Pancreas (tissue), 10 donors: ENCODE measurements around the gene NRXN2. TPM values are rescaled to one million over a fixed set of nuclear protein-coding genes. Genes with fewer than 3 reads are reported as not detected.

Source experiments
- ATAC-seq, 4 donors: fragments of 200-7000 bp; cut with Tn5 transposase; one replicate each; pipeline versions ENCODE4 v1.8.0 to v1.9.1; 2020; ENCODE audit warnings: mild to moderate bottlenecking in 4 of 4, moderate library complexity in 4 of 4
- DNase-seq, 6 donors: peaks; one replicate each; pipeline ENCODE4 v3.0.0-alpha.2; 2020
- FAIRE-seq: peaks from 2 replicates; lab custom pipeline; 2012; peaks lifted over from hg19 to GRCh38; lab: Jason Lieb, UNC
- H3K27ac ChIP-seq, 4 donors: fragments of 200-600 bp; sonication (generic); 1 replicate in 3 of 4; 2 replicates in 1 of 4; pipeline versions ENCODE4 v1.5.0 to v1.8.0; 2020
- H3K27me3 ChIP-seq, 4 donors: fragments of 200-600 bp; one replicate each; pipeline ENCODE4 v1.8.0; 2021
- H3K36me3 ChIP-seq, 3 donors: fragments of 200-600 bp; sonication (generic) in 1 of 3; one replicate each; pipeline versions ENCODE4 v1.5.0 to v1.8.0; 2020 to 2021
- H3K4me1 ChIP-seq, 3 donors: fragments of 200-600 bp; one replicate each; pipeline ENCODE4 v1.8.0; 2021
- H3K4me3 ChIP-seq, 4 donors: fragments of 200-600 bp; sonication (generic) in 2 of 4; one replicate each; pipeline versions ENCODE4 v1.5.0 to v1.8.0; 2020 to 2021
- H3K9me3 ChIP-seq, 4 donors: fragments of 200-600 bp; one replicate each; pipeline ENCODE4 v1.8.0; 2021
- WGBS, 2 donors: extraction: QIAGEN DNeasy Blood & Tissue Kit; methylation state at CpG; one replicate each; pipeline ENCODE4 v1.1.7; 2013; 5-methylcytosine and 5-hydroxymethylcytosine counted together
- intact Hi-C, 3 donors: fragments of 100-400 bp; cut with DNase I; formaldehyde crosslinking; loops; one replicate each; pipeline versions ENCODE4 v1.11.1 to v1.14.2; 2022
- polyA plus RNA-seq, 2 donors: library from polyadenylated mRNA; stranded (reverse); fragments of 200-250 nt; gene quantifications; one replicate each; pipeline ENCODE4 v1.2.3, GENCODE V29; 2013
- total RNA-seq, 6 donors: library from RNA; stranded (reverse); fragmentation: NEBNext Ultra II Directional in 4 of 6; extraction: Animal tissue kit (Norgen Biotek cat#: 25700) in 4 of 6; gene quantifications; one replicate each; pipeline versions ENCODE4 v1.2.1 to v1.2.4, GENCODE V29; 2021 to 2023
- TF ChIP-seq, protein P1 (sequence below), 4 donors: fragments of 200-600 bp; sonication (generic) in 3 of 4; IDR thresholded peaks; one replicate each; pipeline versions ENCODE4 v1.5.0 to v1.8.0; 2021; ENCODE audit warnings: antibody characterized with exemption in 4 of 4
- donor health status: healthy with polysubstance abuse.
- donor health status: DM: no; HTN: no; CAD: no; lungs with moderate emphysema.
- donor health status: DM: no; HTN: no; CAD: no.
- donor health status: control.
- donor health status: control.
- donor health status: Bipolar disorder and iron deficiency.
- donor health status: DM: yes; HTN: yes; CAD: no.
- donor health status: DM: no; HTN: no; CAD: no.
- donor health status: DM: no; HTN: no; CAD: no.
- donor health status: DM: yes; HTN: yes; CAD: no.

NRXN2 gene
- total and polyA plus RNA-seq, 8 donors: 0.69 to 10.8 (median 2.1) TPM

DNA sequence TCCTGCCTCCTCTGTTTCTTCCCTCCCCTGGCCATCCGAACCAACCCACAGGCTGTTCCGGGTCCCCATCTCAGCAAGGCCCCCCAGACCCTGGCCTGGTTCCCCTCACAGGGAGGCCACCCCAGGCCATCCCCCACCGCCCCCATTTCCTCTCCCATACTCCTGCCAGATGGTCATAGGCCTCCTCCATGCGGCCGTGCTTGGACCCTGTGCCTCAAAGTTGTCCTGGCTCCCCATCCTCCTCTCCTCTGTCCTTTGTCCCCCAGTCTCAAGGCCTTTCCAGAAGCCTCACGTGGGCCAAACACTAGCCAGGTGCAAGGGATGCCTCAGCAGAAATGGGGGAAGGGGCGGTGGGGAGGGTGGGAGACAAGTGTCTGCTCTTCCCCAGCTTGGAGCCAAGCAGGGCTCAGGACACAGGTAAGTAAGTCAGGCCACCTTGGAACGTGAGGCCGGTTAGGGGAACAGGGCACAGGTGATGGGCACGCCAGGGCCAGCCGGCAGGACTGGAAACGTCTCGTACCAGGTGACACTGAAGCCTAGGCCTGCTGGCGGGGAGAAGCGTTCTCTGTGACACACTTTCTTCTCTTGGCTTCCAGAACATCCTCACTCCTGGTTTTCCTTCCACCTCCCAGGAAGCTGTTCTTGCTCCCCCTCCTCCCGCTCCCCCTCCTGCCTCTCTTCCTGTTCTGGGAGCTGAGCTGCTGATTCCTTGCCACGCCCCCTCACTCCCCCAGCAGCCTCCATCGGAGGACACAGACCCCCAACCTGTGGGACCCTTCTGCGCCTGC lies 163.5 kb downstream of the NRXN2 start:
- Histone ChIP-seq H3K4me3 (no peak overlapping the region), H3K4me1 (peaks cover 0 to 14% (median 7%) of the 10 kb centered on the region in 3 donors), H3K36me3 (no peaks in the 10 kb centered on the region), H3K27me3 (no peaks in the 10 kb centered on the region), H3K9me3 (no peaks in the 10 kb centered on the region), H3K27ac (no peak overlapping the region)
- TF ChIP-seq, protein P1, sequence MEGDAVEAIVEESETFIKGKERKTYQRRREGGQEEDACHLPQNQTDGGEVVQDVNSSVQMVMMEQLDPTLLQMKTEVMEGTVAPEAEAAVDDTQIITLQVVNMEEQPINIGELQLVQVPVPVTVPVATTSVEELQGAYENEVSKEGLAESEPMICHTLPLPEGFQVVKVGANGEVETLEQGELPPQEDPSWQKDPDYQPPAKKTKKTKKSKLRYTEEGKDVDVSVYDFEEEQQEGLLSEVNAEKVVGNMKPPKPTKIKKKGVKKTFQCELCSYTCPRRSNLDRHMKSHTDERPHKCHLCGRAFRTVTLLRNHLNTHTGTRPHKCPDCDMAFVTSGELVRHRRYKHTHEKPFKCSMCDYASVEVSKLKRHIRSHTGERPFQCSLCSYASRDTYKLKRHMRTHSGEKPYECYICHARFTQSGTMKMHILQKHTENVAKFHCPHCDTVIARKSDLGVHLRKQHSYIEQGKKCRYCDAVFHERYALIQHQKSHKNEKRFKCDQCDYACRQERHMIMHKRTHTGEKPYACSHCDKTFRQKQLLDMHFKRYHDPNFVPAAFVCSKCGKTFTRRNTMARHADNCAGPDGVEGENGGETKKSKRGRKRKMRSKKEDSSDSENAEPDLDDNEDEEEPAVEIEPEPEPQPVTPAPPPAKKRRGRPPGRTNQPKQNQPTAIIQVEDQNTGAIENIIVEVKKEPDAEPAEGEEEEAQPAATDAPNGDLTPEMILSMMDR (IDR thresholded peaks at IDR 0.05): no peak
- DNase-seq (peak in 1 of 6 donors; percentile 34), FAIRE-seq (no peak), ATAC-seq (no peak)
- WGBS, 2 donors: 78 to 79% methylated on average over 19 of the region's 19 CpGs
- intact Hi-C loops: no loop called here

DNA sequence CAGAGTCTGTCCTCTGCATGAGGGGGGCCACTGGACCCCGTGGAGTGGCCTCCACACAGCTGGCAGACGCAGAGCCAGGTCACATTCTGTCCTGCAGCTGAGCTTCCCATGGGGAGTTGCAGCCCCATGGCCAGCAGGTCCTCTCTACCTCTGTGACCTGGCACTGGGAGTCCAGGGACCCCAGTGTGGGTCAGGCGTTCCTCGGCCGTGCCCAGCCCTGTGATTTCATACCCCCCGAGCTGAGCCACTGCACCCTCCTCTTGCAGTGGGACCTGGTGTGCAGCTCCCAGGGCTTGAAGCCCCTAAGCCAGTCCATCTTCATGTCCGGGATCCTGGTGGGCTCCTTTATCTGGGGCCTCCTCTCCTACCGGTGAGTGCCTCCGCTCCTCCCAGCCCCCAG lies 164.1 kb downstream of the NRXN2 start:
- DNase-seq: peak in 2 of 6 donors; percentile 42 to 51
- Histone ChIP-seq H3K27me3 (no peaks in the 10 kb centered on the region), H3K27ac (no peak overlapping the region), H3K36me3 (no peaks in the 10 kb centered on the region), H3K4me1 (peaks cover 5 to 21% (median 7%) of the 10 kb centered on the region in 3 donors), H3K9me3 (no peaks in the 10 kb centered on the region), H3K4me3 (no peak overlapping the region)
- 81 to 89% methylated on average over 9 of the region's 9 CpGs for WGBS, 2 donors
- ATAC-seq: no peak
- TF ChIP-seq, protein P1 (IDR thresholded peaks at IDR 0.05): no peak
- no peak for FAIRE-seq
- intact Hi-C loops: no loop called here

DNA sequence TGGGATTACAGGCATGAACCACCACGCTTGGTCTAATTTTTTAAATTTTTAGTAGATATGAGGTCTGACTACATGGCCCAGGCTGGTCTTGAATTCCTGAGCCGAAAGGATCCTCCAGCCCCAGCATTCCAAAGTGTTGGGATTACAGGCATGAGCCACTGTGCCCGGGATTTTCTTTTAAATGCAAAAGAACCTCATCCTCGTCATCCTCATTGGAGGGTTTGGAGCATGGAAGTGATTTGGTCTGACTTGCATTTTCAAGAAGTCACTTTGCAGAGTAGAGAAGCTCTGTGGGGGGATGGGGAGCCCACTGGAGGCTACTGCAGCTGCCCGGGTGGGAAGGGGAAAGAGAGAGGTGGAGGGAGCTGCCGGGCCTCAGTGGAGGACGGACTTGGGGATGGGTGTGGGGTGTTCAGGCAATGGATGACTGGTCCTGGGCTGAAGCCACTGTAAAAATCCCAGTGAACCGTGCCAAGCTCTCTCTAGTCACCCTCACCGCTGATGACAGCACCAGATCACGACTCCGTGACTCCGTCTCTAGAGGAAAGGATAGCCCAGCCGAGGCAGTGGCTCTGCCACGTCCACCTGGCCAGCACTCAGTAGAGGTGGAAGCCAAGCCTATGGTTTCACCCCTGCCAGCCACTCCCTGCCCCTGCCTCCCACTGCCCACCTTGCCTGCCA lies 164.8 kb downstream of the NRXN2 start:
- no peak overlapping the region for H3K4me3 ChIP-seq
- TF ChIP-seq, protein P1 (IDR thresholded peaks at IDR 0.05): no peak
- no peak overlapping the region for H3K27ac ChIP-seq
- no peaks in the 10 kb centered on the region for H3K27me3 ChIP-seq
- ATAC-seq (no peak), DNase-seq (peak in 1 of 6 donors; percentile 30), FAIRE-seq (no peak)
- H3K4me1 ChIP-seq: peaks cover 7 to 22% (median 8%) of the 10 kb centered on the region in 3 donors
- intact Hi-C loops: no loop called here
- no peaks in the 10 kb centered on the region for H3K9me3 ChIP-seq
- 86 to 88% methylated on average over 14 of the region's 14 CpGs for WGBS, 2 donors
- no peaks in the 10 kb centered on the region for H3K36me3 ChIP-seq

DNA sequence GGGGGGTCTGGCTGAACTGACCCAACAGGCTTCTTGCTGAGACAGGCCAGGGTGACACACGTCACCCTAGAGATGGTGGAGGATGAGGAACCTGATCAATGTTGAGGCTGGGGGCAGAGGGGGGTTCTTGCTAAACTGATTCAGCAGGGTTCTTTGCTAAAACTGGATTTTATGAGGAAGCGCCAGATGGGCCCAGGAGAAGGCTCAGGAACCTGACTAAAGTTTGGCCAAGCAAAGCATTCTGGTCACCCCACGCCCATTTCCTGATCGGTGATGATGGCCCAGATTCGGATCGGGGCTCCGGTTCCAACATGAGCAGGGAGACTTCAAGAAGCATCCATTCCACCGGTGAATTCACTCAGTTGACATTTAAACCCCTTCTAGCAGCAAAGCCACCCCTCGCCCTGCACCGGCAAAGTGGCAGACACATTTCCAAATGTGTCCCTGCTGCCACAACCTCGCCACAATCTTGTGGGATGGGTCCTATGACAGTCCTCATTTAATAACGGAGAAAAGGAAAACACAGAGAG lies 166.2 kb downstream of the NRXN2 start:
- no peak for FAIRE-seq
- intact Hi-C loops: no loop called here
- peak in 1 of 6 donors; percentile 15 for DNase-seq
- 90 to 96% methylated on average over 12 of the region's 12 CpGs for WGBS, 2 donors
- Histone ChIP-seq H3K36me3 (no peaks in the 10 kb centered on the region), H3K4me3 (no peak overlapping the region), H3K9me3 (no peaks in the 10 kb centered on the region), H3K27me3 (no peaks in the 10 kb centered on the region), H3K27ac (no peak overlapping the region), H3K4me1 (peaks cover 7 to 22% (median 8%) of the 10 kb centered on the region in 3 donors)
- TF ChIP-seq, protein P1 (IDR thresholded peaks at IDR 0.05): no peak
- no peak for ATAC-seq

Other genes with a start within 250 kb of the NRXN2 start
- under 1 TPM in 4 of 6 donors, not detected in 2; 0.22 to 0.95 (median 0.35) TPM for gene SLC22A11, start 167.3 kb downstream of the NRXN2 start, total RNA-seq
- under 1 TPM; 0.09 to 0.27 TPM for gene SLC22A11, start 167.3 kb downstream of the NRXN2 start, polyA plus RNA-seq
- gene SLC22A12, start 132.0 kb downstream of the NRXN2 start, total RNA-seq: not detected
- gene SLC22A12, start 132.0 kb downstream of the NRXN2 start, polyA plus RNA-seq: not detected
- 1 to 10 TPM in 5 of 6 donors, under 1 TPM in 1; 0.91 to 2.8 (median 2.2) TPM for gene RASGRP2, start 20.9 kb upstream of the NRXN2 start, total RNA-seq
- 10 to 100 TPM; 11.2 to 12.4 TPM for gene RASGRP2, start 20.9 kb upstream of the NRXN2 start, polyA plus RNA-seq
- under 1 TPM; 0.19 to 0.55 (median 0.42) TPM for gene PYGM, start 36.8 kb upstream of the NRXN2 start, total RNA-seq
- 1 to 10 TPM; 1.2 to 1.3 TPM for gene PYGM, start 36.8 kb upstream of the NRXN2 start, polyA plus RNA-seq
- 100 to 1,000 TPM in 5 of 6 donors, 10 to 100 TPM in 1; 99.8 to 153 (median 124) TPM for gene SF1, start 55.3 kb upstream of the NRXN2 start, total RNA-seq
- 100 to 1,000 TPM; 140 to 181 TPM for gene SF1, start 55.3 kb upstream of the NRXN2 start, polyA plus RNA-seq
- 1 to 10 TPM; 6.1 to 8.6 (median 7.0) TPM for gene MAP4K2, start 80.0 kb upstream of the NRXN2 start, total RNA-seq
- gene MAP4K2, start 80.0 kb upstream of the NRXN2 start, polyA plus RNA-seq: 10 to 100 TPM; 19.5 to 24.0 TPM
- gene MEN1, start 87.4 kb upstream of the NRXN2 start, total RNA-seq: 10 to 100 TPM in 5 of 6 donors, 1 to 10 TPM in 1; 8.7 to 21.2 (median 12.6) TPM
- gene MEN1, start 87.4 kb upstream of the NRXN2 start, polyA plus RNA-seq: 10 to 100 TPM; 22.8 to 25.3 TPM
- gene CDC42BPG, start 121.5 kb upstream of the NRXN2 start, total RNA-seq: 10 to 100 TPM in 5 of 6 donors, 1 to 10 TPM in 1; 9.7 to 16.8 (median 12.7) TPM
- gene CDC42BPG, start 121.5 kb upstream of the NRXN2 start, polyA plus RNA-seq: 10 to 100 TPM; 11.6 to 23.8 TPM
- gene EHD1, start 155.4 kb upstream of the NRXN2 start, total RNA-seq: 10 to 100 TPM; 13.8 to 22.1 (median 17.9) TPM
- 10 to 100 TPM; 10.1 to 10.6 TPM for gene EHD1, start 155.4 kb upstream of the NRXN2 start, polyA plus RNA-seq
- gene ATG2A, start 194.0 kb upstream of the NRXN2 start, total RNA-seq: 10 to 100 TPM; 13.3 to 18.4 (median 15.5) TPM
- 10 to 100 TPM; 33.1 to 34.1 TPM for gene ATG2A, start 194.0 kb upstream of the NRXN2 start, polyA plus RNA-seq
- gene PPP2R5B, start 201.5 kb upstream of the NRXN2 start, total RNA-seq: 10 to 100 TPM in 4 of 6 donors, 1 to 10 TPM in 2; 6.3 to 14.1 (median 10.7) TPM
- gene PPP2R5B, start 201.5 kb upstream of the NRXN2 start, polyA plus RNA-seq: 10 to 100 TPM; 21.8 to 24.2 TPM
- gene GPHA2, start 212.7 kb upstream of the NRXN2 start, total RNA-seq: 10 to 100 TPM in 5 of 6 donors, 1 to 10 TPM in 1; 9.5 to 16.3 (median 14.2) TPM
- gene GPHA2, start 212.7 kb upstream of the NRXN2 start, polyA plus RNA-seq: 1 to 10 TPM; 4.2 to 5.1 TPM
- gene MAJIN, start 248.9 kb upstream of the NRXN2 start, total RNA-seq: under 1 TPM in 3 of 6 donors, not detected in 3; 0.14 to 0.47 (median 0.26) TPM
- under 1 TPM; 0.19 to 0.27 TPM for gene MAJIN, start 248.9 kb upstream of the NRXN2 start, polyA plus RNA-seq